ENCODE measurements around the gene PDE4D. TPM values are rescaled to one million over a fixed set of nuclear protein-coding genes. Genes with fewer than 3 reads are reported as not detected.

PDE4D gene
- total RNA-seq, 1 experiment from 2014 or later, result 2.1 TPM

DNA sequence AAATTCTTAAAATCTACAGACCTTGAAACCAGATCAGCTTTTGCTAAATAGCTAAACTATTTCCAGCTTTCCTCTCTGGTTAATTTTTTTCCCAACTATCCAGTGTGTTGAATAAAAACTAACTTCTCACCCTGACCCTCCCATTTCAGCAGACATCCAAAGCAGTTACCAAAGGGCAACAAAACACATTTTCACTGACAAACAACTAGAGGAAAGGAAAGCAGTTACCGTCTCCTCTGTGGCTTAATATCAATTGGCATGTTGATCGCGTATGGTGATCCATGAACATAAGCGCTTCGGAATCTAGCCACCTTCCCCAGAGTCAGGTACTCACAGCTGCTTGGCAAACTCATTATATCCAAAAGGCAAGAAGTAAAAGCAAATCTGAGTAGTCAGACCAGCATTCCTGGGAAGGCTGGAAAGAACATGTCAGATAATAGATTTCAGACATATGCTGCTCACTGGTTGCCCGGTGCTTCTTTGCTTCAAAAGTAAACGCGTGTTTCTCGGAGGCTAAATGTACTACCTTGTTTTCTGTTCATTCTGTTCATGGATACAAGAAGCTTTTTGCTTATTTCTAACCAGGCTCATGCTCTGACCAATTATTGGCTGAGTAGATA is 463.4 kb downstream of the PDE4D start:
- H3K4me3 Mint-ChIP-seq, result no peak overlapping the region
- no peak overlapping the region for H4K5ac ChIP-seq (ENCODE audit: insufficient read length, low read depth, low read length)
- H2BK20ac ChIP-seq (ENCODE audit: low read depth, low read length, poor library complexity, severe bottlenecking), result no peak overlapping the region
- no peaks in the 10 kb centered on the region for H3K27me3 Mint-ChIP-seq (ENCODE audit: low read depth)
- no peaks in the 10 kb centered on the region for H3K36me3 Mint-ChIP-seq (ENCODE audit: insufficient read depth in 1 of 3, low read depth in 3 of 3)
- no peaks in the 10 kb centered on the region for H4K20me1 ChIP-seq (ENCODE audit: control insufficient read depth, insufficient read depth, insufficient read length)
- H3K56ac ChIP-seq (ENCODE audit: insufficient read length, low read depth, low read length), result no peak overlapping the region
- H3K27ac Mint-ChIP-seq, result no peak overlapping the region; a peak in 1 of 7 replicates
- no peak overlapping the region for H3K14ac ChIP-seq (ENCODE audit: insufficient read depth, low read length)
- no peak overlapping the region for H3T11ph ChIP-seq (ENCODE audit: low read length)
- DNase-seq, result no peak
- no peaks in the 10 kb centered on the region for H3K9me3 ChIP-seq (ENCODE audit: control insufficient read depth, low read depth, low read length)
- no peak overlapping the region for H2AFZ ChIP-seq (ENCODE audit: low read length)
- no peak overlapping the region for H2AK5ac ChIP-seq (ENCODE audit: insufficient read length, low read length)
- WGBS (ENCODE audit: extremely low coverage, insufficient read length, low lambda C conversion rate), result no CpG with 5 or more reads among the region's 9 CpGs
- H3K79me2 ChIP-seq (ENCODE audit: insufficient read depth, low read length), result no peaks in the 10 kb centered on the region
- H3K4ac ChIP-seq (ENCODE audit: low read depth, low read length), result no peak overlapping the region
- no peak overlapping the region for H2BK5ac ChIP-seq (ENCODE audit: insufficient read length, low read length)
- H4K8ac ChIP-seq (replicated peaks; ENCODE audit: insufficient read length, low read depth, low read length), result no peak overlapping the region
- no peak for TF ChIP-seq CTCF (conservative IDR thresholded peaks at IDR 0.05)
- no peak overlapping the region for H2BK15ac ChIP-seq (ENCODE audit: low read depth, low read length)
- no peak overlapping the region for H2BK120ac ChIP-seq (ENCODE audit: low read depth, low read length, poor library complexity, severe bottlenecking)
- no peak overlapping the region for H3K27ac ChIP-seq (ENCODE audit: insufficient read length, low read depth, low read length)
- no peak overlapping the region for H3K23ac ChIP-seq (ENCODE audit: insufficient read length, low read depth, low read length)
- H2BK12ac ChIP-seq (ENCODE audit: insufficient read length, low read depth, low read length), result no peak overlapping the region
- peaks cover 7 to 8% of the 10 kb centered on the region in 2 experiments; a peak in 2 of 4 replicates for H3K4me1 Mint-ChIP-seq
- H3K79me1 ChIP-seq (ENCODE audit: insufficient read depth, low read depth, low read length, poor library complexity, severe bottlenecking), result no peaks in the 10 kb centered on the region
- H3K4me2 ChIP-seq (ENCODE audit: insufficient read depth, insufficient read length, low read length), result no peak overlapping the region
- no peaks in the 10 kb centered on the region for H3K23me2 ChIP-seq (ENCODE audit: insufficient read length, low read depth, low read length, poor library complexity, severe bottlenecking)
- H4K91ac ChIP-seq (ENCODE audit: insufficient read length, low read depth, low read length), result no peak overlapping the region
- no peak overlapping the region for H3K9ac ChIP-seq (ENCODE audit: extremely low read depth, insufficient read length, low read length)
- H3K18ac ChIP-seq (ENCODE audit: insufficient read length, low read depth, low read length), result no peak overlapping the region
- no peaks in the 10 kb centered on the region for H3K27me3 ChIP-seq (ENCODE audit: insufficient read depth, low read length)
- no peaks in the 10 kb centered on the region for H3K9me3 Mint-ChIP-seq
- H3K4me1 ChIP-seq (ENCODE audit: insufficient read depth, low read length), result no peaks in the 10 kb centered on the region
